ENCODE results near the gene DOK7.

DNA sequence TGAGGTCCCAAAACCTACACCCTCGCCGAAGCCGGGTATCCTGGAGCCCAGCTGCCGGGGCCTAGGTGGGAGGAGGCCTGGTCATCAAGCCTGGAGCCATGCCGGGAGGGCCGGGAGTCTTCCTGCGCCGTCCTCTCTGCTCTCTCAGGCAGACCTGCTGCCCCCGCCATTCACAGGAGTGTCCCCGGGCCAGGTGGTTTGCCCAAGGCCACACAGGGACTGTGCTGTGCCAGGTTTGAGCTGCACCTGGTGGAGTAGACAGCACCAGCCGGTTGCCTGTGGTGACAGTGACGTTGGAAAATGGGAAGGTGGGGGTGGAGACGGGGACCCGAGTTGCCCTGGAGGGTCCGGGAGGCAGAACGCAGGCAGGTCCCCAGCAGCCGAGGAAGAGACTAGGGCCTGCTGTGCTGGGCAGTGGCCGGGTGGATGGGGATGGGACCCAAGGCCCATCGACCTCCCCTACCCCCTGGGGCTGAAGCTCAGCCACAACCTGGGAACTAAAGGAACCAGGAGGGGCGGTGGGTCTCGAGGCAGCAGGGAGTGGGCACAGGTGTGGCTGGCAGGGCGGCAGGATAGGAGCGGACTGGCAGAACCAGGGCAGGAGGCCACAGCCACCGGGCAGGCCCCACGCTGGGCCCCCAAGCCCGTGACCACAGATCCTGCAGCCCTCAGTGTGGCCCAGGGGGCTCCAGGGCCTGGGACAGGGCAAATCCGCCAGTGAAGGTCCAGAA, 9.5 kb downstream of the DOK7 start:
- TF ChIP-seq EZH2 (IDR thresholded peaks at IDR 0.05; ENCODE audit: borderline replicate concordance) (no peak), EZH2phosphoT487 (IDR thresholded peaks at IDR 0.05; ENCODE audit: low read depth, severe bottlenecking, unreplicated experiment) (no peak)

All from hepatocyte (in vitro differentiated cells).